Metanephros (tissue), 2 donors: Measurements from ENCODE around the gene OPRD1. TPM values are rescaled to one million over a fixed set of nuclear protein-coding genes. Genes with fewer than 3 reads are reported as not detected.

Experiments
- small RNA-seq: library from RNA; depleted of rRNA; stranded (forward); fragments of <200 nt; gene quantifications from one replicate; pipeline ENCODE3, GENCODE V24; 2014; ENCODE audit warnings: low replicate concordance
- total RNA-seq: library from RNA; depleted of rRNA; stranded (reverse); fragments of >200 nt; gene quantifications from one replicate; pipeline ENCODE4 v1.2.3, GENCODE V29; 2014

Gene OPRD1
- total RNA-seq = 0.23 TPM

GRCh38 chr1:28811766-28812668, at the start of gene OPRD1:
TSS of gene OPRD1 (plus strand) at chr1:28812170. CDS start at chr1:28812384, 214 bp downstream.

GRCh38 chr1:28914228-28915030, 102.5 kb downstream of the OPRD1 start, which contains the start of gene EPB41:
TSS of gene EPB41 (plus strand) at chr1:28914569. CDS start at chr1:28987438, 72,869 bp downstream.

Small RNAs within 50 kb of the gene (small RNA-seq; reads per million reads assigned to genes)
- not detected for gene RF00019

Other genes starting within 250 kb of the OPRD1 start
- 3.0 TPM for gene RAB42, start 219.9 kb upstream of the OPRD1 start, total RNA-seq
- gene TAF12, start 169.1 kb upstream of the OPRD1 start, total RNA-seq = 20.3 TPM
- gene RNU11, start 163.6 kb upstream of the OPRD1 start, total RNA-seq = not detected
- 8.6 TPM for gene GMEB1, start 143.4 kb upstream of the OPRD1 start, total RNA-seq
- gene YTHDF2, start 75.2 kb upstream of the OPRD1 start, total RNA-seq = 61.8 TPM
- 57.3 TPM for gene EPB41, start 102.4 kb downstream of the OPRD1 start, total RNA-seq